Ascending aorta (tissue), 2 donors: ENCODE results near the gene VPS52. TPM values are rescaled to one million over a fixed set of nuclear protein-coding genes. Genes with fewer than 3 reads are reported as not detected.

Experiments used
- DNase-seq, 2 donors: peaks; one replicate each; pipeline ENCODE4 v3.0.0-alpha.2; 2019; ENCODE audit warnings: low spot score in 2 of 2
- H3K27ac ChIP-seq, 2 donors: fragments of 200-600 bp; sonication (generic); one replicate each; pipeline ENCODE4 v1.5.1; 2016 to 2017; ENCODE audit warnings: mild to moderate bottlenecking in 1 of 2
- H3K27me3 ChIP-seq: fragments of 200-600 bp; sonication (generic); one replicate; pipeline ENCODE4 v1.5.1; 2017
- H3K36me3 ChIP-seq, 2 donors: fragments of 200-600 bp; sonication (generic); one replicate each; pipeline ENCODE4 v1.5.1; 2016
- H3K4me1 ChIP-seq, 2 donors: fragments of 200-600 bp; sonication (generic); one replicate each; pipeline ENCODE4 v1.5.1; 2016 to 2017; ENCODE audit warnings: mild to moderate bottlenecking in 1 of 2
- H3K4me3 ChIP-seq, 2 donors: fragments of 200-600 bp; sonication (generic); one replicate each; pipeline ENCODE4 v1.5.1; 2016 to 2017; ENCODE audit warnings: mild to moderate bottlenecking in 1 of 2
- H3K9me3 ChIP-seq, 2 donors: fragments of 200-600 bp; sonication (generic); one replicate each; pipeline ENCODE4 v1.5.1; 2016
- CTCF ChIP-seq, 3 experiments: fragments of 200-600 bp in 2 of 3; fragments of 450-650 bp in 1 of 3; sonication (generic) in 2 of 3; IDR thresholded peaks; one replicate each; pipeline ENCODE4 v1.5.1; 2016 to 2019; ENCODE audit warnings: antibody characterized with exemption in 3 of 3, mild to moderate bottlenecking in 1 of 3, moderate library complexity in 1 of 3
- intact Hi-C: fragments of 100-400 bp; cut with DNase I; formaldehyde crosslinking; loops from one replicate; pipeline ENCODE4 v1.15.1; 2023
- total RNA-seq: library from RNA; depleted of rRNA; stranded (reverse); fragments of >200 nt; gene quantifications from one replicate; pipeline ENCODE4 v1.1.0, GENCODE V29; 2016

VPS52 gene
- total RNA-seq, 1 donor from 2014 or later: 50.1 TPM

DNA sequence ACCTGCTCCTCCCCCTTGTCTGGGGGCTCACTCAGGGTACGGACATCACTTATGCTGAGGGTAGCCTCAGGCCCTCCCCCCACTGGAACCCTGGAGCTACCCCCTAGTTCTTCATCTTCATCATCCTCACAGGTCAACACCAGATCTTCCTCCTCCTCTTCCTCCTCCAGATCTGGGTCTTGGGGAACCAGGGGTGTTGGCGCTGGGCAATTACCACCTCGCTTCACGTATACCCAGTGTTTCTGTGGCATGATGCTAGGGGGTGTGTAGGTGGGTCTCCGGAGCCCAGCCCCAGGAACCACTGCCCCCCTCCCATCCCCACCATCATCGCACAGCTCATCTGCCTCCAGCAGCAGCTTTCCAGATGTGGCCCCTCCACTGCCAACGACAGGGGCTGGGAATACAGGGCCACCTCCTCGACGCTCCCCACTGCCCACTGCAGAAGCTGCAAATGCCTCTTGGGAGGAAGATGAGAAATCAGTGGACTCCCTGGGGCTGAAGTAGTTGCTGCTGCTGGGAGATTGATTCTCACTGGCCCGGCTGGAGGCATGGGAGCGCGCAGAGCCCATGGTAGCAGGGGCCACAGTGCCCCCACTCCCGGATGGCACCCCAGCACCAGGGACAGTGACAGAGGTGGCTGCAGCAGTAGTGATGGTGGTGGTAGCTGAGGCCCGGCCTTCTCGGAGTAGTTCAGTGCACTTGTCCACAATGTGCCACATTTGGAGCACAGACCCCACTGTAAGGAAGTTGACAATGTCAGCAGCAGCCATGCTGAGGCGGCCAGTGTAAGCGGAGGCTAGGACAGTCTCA, 44.3 kb upstream of the VPS52 start:
- no peak for DNase-seq
- H3K27me3 ChIP-seq: no peaks in the 10 kb centered on the region
- peaks cover 7 to 48% of the 10 kb centered on the region in 2 donors for H3K4me1 ChIP-seq
- H3K36me3 ChIP-seq: peaks cover 16 to 25% of the 10 kb centered on the region in 2 donors
- intact Hi-C loops: loop anchor here (5.0 to 10.0 kb wide), 2 partner anchors 114 to 1651 kb away; partner anchors contain the start of genes C6orf47, CSNK2B, GPANK1 and HSD17B8
- H3K4me3 ChIP-seq: no peak overlapping the region
- H3K27ac ChIP-seq: peak overlapping the region; percentile 87 to 97
- no peaks in the 10 kb centered on the region for H3K9me3 ChIP-seq
- TF ChIP-seq CTCF (IDR thresholded peaks at IDR 0.05): no peak

DNA sequence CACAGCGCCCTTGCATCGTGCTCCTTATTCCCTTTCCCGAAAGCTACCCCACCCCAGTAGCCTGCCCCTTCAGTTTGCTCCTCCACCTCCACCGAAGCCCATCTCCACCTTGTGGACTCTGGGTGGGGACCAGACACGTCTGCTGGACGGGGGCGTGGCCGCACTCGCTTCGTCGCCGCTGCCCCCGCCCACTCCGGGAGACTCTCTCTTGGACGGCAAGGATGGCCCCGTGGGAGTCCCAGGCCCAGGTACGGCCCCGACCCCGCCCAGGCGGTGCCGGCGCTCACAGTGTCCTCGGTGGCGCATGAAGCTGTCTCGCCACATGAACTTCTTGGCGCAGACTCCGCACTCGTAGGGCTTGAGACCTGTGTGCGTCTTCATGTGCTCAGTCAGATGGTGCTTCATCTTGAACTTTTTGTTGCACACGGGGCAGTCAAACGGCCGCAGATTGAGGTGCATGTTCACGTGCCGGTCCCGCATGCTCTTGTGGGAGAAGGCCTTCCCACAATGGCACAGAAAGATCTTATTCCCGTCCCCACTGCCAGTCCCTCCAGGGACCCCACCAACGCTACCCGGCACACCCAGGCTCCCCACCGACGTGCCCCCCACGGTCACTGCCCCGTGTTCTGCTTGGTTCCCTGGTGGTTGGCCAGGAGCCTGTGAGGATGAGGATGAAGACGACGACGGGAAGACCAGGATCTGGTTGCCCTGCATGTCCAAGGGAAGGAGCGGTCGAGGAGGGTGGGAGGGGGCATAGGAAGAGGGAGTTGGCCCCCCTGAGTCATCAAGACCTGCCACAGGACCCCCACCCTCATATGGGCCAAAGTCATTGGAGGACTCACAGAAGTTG, 43.5 kb upstream of the VPS52 start:
- peak overlapping the region; percentile 87 to 97 for H3K27ac ChIP-seq
- H3K36me3 ChIP-seq: peaks cover 17 to 18% of the 10 kb centered on the region in 2 donors
- H3K9me3 ChIP-seq: no peaks in the 10 kb centered on the region
- no peak for DNase-seq
- peak overlapping the region in 1 of 2 donors; percentile 82 for H3K4me3 ChIP-seq
- no peaks in the 10 kb centered on the region for H3K27me3 ChIP-seq
- TF ChIP-seq CTCF (IDR thresholded peaks at IDR 0.05): no peak
- intact Hi-C loops: loop anchor here (5.0 to 10.0 kb wide), 2 partner anchors 113 to 1650 kb away; partner anchors contain the start of genes C6orf47, CSNK2B, GPANK1 and HSD17B8
- peaks cover 0 to 41% of the 10 kb centered on the region in 2 donors for H3K4me1 ChIP-seq

DNA sequence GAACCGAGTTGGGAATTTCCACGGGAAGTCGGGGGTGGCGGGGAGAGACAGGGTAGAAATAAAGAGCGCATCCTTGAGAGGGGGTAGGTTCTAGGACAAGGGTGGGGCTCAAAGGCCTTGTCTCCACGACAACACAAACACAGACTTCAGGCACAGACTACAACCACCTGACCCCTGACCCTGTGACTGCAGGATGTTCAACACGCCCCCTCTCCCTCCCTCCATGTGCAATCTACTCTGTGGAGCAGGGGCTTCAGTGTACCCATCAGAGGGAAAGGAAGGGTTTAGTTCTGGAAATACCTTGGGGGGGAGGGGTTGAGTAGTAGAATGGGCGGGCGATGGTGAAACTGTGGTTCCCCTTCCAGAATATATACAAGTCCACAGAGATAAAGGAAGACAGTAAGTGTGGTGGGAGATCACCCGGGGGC, 42.9 kb upstream of the VPS52 start:
- intact Hi-C loops: loop anchor here (10.0 kb wide), 1 partner anchor 1650 kb away; the partner anchor contains the start of genes C6orf47, CSNK2B, GPANK1 and LY6G5B
- no peaks in the 10 kb centered on the region for H3K9me3 ChIP-seq
- TF ChIP-seq CTCF (IDR thresholded peaks at IDR 0.05): no peak
- H3K4me3 ChIP-seq: peak overlapping the region; percentile 60 to 82
- H3K36me3 ChIP-seq: peaks cover 11 to 14% of the 10 kb centered on the region in 2 donors
- DNase-seq: peak in 1 of 2 donors; percentile 87
- H3K27ac ChIP-seq: peak overlapping the region; percentile 87 to 97
- H3K27me3 ChIP-seq: no peaks in the 10 kb centered on the region
- H3K4me1 ChIP-seq: peaks cover 0 to 36% of the 10 kb centered on the region in 2 donors

DNA sequence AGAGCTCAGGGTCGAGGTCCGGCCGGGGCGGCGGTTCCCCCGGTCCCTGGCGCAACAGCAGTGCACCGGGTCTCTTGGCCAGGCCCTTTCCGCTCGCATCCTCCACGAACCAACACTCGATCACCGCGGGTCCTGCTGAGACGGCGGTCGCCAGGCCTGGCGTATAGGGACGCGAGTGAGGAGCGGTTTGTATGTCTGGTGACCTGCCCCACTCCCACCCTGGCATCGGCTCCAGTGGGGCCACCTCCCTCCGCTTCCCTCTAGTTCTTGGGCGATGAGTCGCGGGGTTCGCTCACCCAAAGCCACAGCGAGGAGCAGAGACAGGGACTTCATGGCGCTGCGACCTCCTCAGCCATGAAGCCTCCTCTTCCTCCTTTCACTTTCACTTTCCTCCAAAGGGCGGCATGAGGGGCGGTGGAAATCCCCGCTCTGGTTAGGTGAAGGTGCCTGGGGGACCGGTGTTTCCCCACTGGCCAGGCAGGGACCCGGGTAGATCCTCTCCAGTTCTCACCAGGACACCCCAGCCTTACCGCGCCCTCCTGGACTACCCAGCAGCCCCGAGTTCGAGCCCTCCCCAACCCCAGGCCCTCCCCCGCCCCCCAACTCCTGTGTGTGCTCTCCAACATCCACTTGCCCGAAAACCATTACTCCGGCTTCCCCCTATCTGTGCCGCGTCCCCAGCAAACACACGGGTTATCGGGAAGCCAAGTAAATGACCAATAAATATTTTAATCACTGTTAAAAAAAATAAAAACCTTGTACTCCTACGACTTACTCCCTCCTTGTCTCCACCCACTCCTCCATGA, 42.2 kb upstream of the VPS52 start, which contains the start of gene TAPBP:
TAPBP (minus strand) TSS at position 370 of the 806 bp plus-strand sequence; CDS start at position 333, 37 bp downstream.
- intact Hi-C loops: loop anchor here (2.0 to 10.0 kb wide), 2 partner anchors 15 to 1649 kb away; partner anchors contain the start of genes C6orf47, CSNK2B, GPANK1 and LY6G5B

More for the DNA sequence above, 42.2 kb upstream of the VPS52 start, which contains the start of gene TAPBP:
- DNase-seq: peak in 1 of 2 donors; percentile 78
- Histone ChIP-seq H3K27ac (peak within 1 kb of the TSS; percentile 87 to 97), H3K27me3 (no peaks in the 10 kb centered on the region), H3K9me3 (no peaks in the 10 kb centered on the region), H3K36me3 (peaks cover 6 to 7% of the 10 kb centered on the region in 2 donors), H3K4me1 (peaks cover 0 to 32% of the 10 kb centered on the region in 2 donors), H3K4me3 (peak within 1 kb of the TSS; percentile 60 to 82)
- TF ChIP-seq CTCF (IDR thresholded peaks at IDR 0.05): no peak
